ENCODE results near the gene PDHX. TPM values are rescaled to one million over a fixed set of nuclear protein-coding genes. Genes with fewer than 3 reads are reported as not detected.

Gene PDHX
- total RNA-seq, 1 experiment from 2014 or later, result 99.9 TPM

DNA sequence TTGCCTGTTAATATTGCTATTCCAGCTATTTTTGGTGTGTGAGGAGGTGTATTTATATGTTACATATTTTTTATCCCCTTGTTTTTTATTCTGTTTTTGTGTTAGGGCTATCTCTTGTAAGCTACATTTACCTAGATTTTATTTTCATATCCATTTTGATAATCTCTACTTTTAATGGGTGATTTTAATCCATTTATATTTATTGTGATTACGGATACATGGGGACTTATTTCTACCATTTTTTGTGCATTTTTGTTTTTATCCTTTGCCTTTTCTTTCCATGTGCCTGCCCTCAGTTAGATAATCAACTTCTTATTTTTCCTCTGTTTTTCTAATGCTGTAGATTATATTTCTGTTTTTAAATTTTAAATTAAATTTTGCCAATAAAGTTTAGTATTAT lies 28.3 kb downstream of the PDHX start:
- ChIA-PET CTCF (no interaction called here), POLR2A (ENCODE audit: low non-redundant PET) (no interaction called here)
- peaks cover 5% of the 10 kb centered on the region for H3K36me3 ChIP-seq (ENCODE audit: insufficient read depth, low read length, poor library complexity, severe bottlenecking)
- no peak overlapping the region for H3K4me3 ChIP-seq (ENCODE audit: low read depth, low read length, poor library complexity, severe bottlenecking)
- no peaks in the 10 kb centered on the region for H3K4me1 ChIP-seq (ENCODE audit: insufficient read depth, low read length, poor library complexity, severe bottlenecking)
- TF ChIP-seq CTCF (conservative IDR thresholded peaks at IDR 0.05; ENCODE audit: low read depth, low read length) (no peak), EZH2 (IDR thresholded peaks at IDR 0.05; ENCODE audit: borderline replicate concordance, low read depth, low read length, poor library complexity, severe bottlenecking) (no peak)
- H3K27ac ChIP-seq (ENCODE audit: low read depth, low read length, poor library complexity, severe bottlenecking), result no peak overlapping the region
- H3K27me3 ChIP-seq (replicated peaks; ENCODE audit: insufficient read depth, low read depth, low read length, poor library complexity), result no peaks in the 10 kb centered on the region
- H3K9me3 ChIP-seq (ENCODE audit: low read depth, low read length, poor library complexity, severe bottlenecking), result no peaks in the 10 kb centered on the region
- no TSS peak for BruUV-seq (replicated peaks)
- intact Hi-C loops (cut with micrococcal nuclease; ENCODE audit: unreplicated experiment), result no loop called here
- no peak for DNase-seq (ENCODE audit: low spot score)

- Histone ChIP-seq H3K9me3 (ENCODE audit: low read depth, low read length, poor library complexity, severe bottlenecking) (no peaks in the 10 kb centered on the region), H3K36me3 (ENCODE audit: insufficient read depth, low read length, poor library complexity, severe bottlenecking) (peaks cover 5% of the 10 kb centered on the region), H3K4me1 (ENCODE audit: insufficient read depth, low read length, poor library complexity, severe bottlenecking) (no peaks in the 10 kb centered on the region), H3K27me3 (replicated peaks; ENCODE audit: insufficient read depth, low read depth, low read length, poor library complexity) (no peaks in the 10 kb centered on the region), H3K27ac (ENCODE audit: low read depth, low read length, poor library complexity, severe bottlenecking) (no peak overlapping the region), H3K4me3 (ENCODE audit: low read depth, low read length, poor library complexity, severe bottlenecking) (no peak overlapping the region)
- no peak for DNase-seq (ENCODE audit: low spot score)
- no TSS peak for BruUV-seq (replicated peaks)
- ChIA-PET POLR2A (ENCODE audit: low non-redundant PET) (no interaction called here), CTCF (no interaction called here)
- TF ChIP-seq EZH2 (IDR thresholded peaks at IDR 0.05; ENCODE audit: borderline replicate concordance, low read depth, low read length, poor library complexity, severe bottlenecking), result no peak
- TF ChIP-seq CTCF (conservative IDR thresholded peaks at IDR 0.05; ENCODE audit: low read depth, low read length), result no peak
- intact Hi-C loops (cut with micrococcal nuclease; ENCODE audit: unreplicated experiment), result no loop called here
These were observed 32.3 kb downstream of the PDHX start for GRCh38 chr11:34948696-34949095.

DNA sequence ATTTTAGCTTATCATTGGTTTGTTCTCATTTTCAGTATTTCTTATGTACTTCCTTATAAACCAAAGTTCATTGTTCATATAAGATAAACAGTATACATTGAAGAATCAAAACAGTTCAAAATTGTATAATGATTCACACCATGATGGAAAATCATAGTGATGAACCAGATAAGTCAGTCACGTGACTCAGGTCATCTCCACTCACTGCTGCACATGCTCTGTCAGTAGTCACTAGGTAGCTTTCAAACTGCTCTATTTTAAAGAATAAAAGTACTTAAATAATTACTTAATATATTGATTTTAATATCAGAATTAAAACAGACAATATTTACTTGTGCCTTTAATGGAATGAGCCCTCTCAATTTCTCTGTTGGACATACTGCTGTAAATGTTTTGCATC lies 37.5 kb downstream of the PDHX start:
- no peaks in the 10 kb centered on the region for H3K9me3 ChIP-seq (ENCODE audit: low read depth, low read length, poor library complexity, severe bottlenecking)
- H3K36me3 ChIP-seq (ENCODE audit: insufficient read depth, low read length, poor library complexity, severe bottlenecking), result peaks cover 7% of the 10 kb centered on the region
- BruUV-seq (replicated peaks), result no TSS peak
- no peak overlapping the region for H3K27ac ChIP-seq (ENCODE audit: low read depth, low read length, poor library complexity, severe bottlenecking)
- CTCF ChIA-PET, result no interaction called here
- intact Hi-C loops (cut with micrococcal nuclease; ENCODE audit: unreplicated experiment), result no loop called here
- H3K4me1 ChIP-seq (ENCODE audit: insufficient read depth, low read length, poor library complexity, severe bottlenecking), result no peaks in the 10 kb centered on the region
- DNase-seq (ENCODE audit: low spot score), result no peak
- POLR2A ChIA-PET (ENCODE audit: low non-redundant PET), result no interaction called here
- no peak overlapping the region for H3K4me3 ChIP-seq (ENCODE audit: low read depth, low read length, poor library complexity, severe bottlenecking)
- H3K27me3 ChIP-seq (replicated peaks; ENCODE audit: insufficient read depth, low read depth, low read length, poor library complexity), result no peaks in the 10 kb centered on the region
- TF ChIP-seq EZH2 (IDR thresholded peaks at IDR 0.05; ENCODE audit: borderline replicate concordance, low read depth, low read length, poor library complexity, severe bottlenecking), result no peak
- TF ChIP-seq CTCF (conservative IDR thresholded peaks at IDR 0.05; ENCODE audit: low read depth, low read length), result no peak
